ENCODE results near the gene CRNN. TPM values are rescaled to one million over a fixed set of nuclear protein-coding genes. Genes with fewer than 3 reads are reported as not detected.
A peak's percentile ranks its signal among the peaks of the same experiment; 100 is the strongest.

The CRNN gene
- total RNA-seq (2014; rRNA removed) = not detected in 2 replicates
- Bru-seq, nascent RNA = not detected
- not detected for BruChase-seq, experiment 1, labeled RNA remaining after a 6-hour chase
- BruChase-seq, experiment 2, labeled RNA remaining after a 2-hour chase = not detected
- long read RNA-seq = 0 reads

GRCh38 chr1:152413909-152414308 is at the start of gene CRNN:
Gene CRNN, minus strand, starts transcription at chr1:152414263. Its CDS starts 2,030 bp downstream, at chr1:152412233.
- TF ChIP-seq, protein P1, sequence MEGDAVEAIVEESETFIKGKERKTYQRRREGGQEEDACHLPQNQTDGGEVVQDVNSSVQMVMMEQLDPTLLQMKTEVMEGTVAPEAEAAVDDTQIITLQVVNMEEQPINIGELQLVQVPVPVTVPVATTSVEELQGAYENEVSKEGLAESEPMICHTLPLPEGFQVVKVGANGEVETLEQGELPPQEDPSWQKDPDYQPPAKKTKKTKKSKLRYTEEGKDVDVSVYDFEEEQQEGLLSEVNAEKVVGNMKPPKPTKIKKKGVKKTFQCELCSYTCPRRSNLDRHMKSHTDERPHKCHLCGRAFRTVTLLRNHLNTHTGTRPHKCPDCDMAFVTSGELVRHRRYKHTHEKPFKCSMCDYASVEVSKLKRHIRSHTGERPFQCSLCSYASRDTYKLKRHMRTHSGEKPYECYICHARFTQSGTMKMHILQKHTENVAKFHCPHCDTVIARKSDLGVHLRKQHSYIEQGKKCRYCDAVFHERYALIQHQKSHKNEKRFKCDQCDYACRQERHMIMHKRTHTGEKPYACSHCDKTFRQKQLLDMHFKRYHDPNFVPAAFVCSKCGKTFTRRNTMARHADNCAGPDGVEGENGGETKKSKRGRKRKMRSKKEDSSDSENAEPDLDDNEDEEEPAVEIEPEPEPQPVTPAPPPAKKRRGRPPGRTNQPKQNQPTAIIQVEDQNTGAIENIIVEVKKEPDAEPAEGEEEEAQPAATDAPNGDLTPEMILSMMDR (conservative IDR thresholded peaks at IDR 0.05; ENCODE audit: low read depth, low read length) = no peak
- TF ChIP-seq EZH2 (IDR thresholded peaks at IDR 0.05; ENCODE audit: low read length, unreplicated experiment) (no peak), EZH2phosphoT487 (IDR thresholded peaks at IDR 0.05; ENCODE audit: borderline replicate concordance, low read length) (no peak)
- Histone ChIP-seq H3K27ac (ENCODE audit: low read length) (no peak within 1 kb of the TSS), H3K4me1 (ENCODE audit: insufficient read depth, low read length) (no peaks in the 10 kb centered on the region), H3F3A (ENCODE audit: low read length, unreplicated experiment) (no peaks in the 10 kb centered on the region), H3K79me2 (ENCODE audit: low read length) (no peaks in the 10 kb centered on the region), H3K27me3 (ENCODE audit: low read length) (peaks cover 47% of the 10 kb centered on the region), H3K36me3 (ENCODE audit: low read depth, low read length) (no peaks in the 10 kb centered on the region), H2AFZ (ENCODE audit: low read length) (no peak within 1 kb of the TSS), H3K9me2 (replicated peaks; ENCODE audit: low read length) (no peaks in the 10 kb centered on the region), H3K4me2 (ENCODE audit: low read length) (no peak within 1 kb of the TSS), H4K20me1 (ENCODE audit: low read length) (no peaks in the 10 kb centered on the region), H3K4me3 (ENCODE audit: low read length) (no peak within 1 kb of the TSS), H3K9me3 (ENCODE audit: low read length) (no peaks in the 10 kb centered on the region), H3K9ac (ENCODE audit: low read length) (no peak within 1 kb of the TSS)
- POLR2A ChIA-PET (ENCODE audit: unreplicated experiment) = no interaction called here
- BruUV-seq (replicated peaks) = no TSS peak
- CTCF ChIA-PET = no interaction called here
- ATAC-seq (no peak), DNase-seq (no peak)
- intact Hi-C loops (cut with micrococcal nuclease) = no loop called here

- Histone ChIP-seq H4K20me1 (ENCODE audit: low read length) (no peaks in the 10 kb centered on the region), H3K36me3 (ENCODE audit: low read depth, low read length) (no peaks in the 10 kb centered on the region), H3K9me3 (ENCODE audit: low read length) (no peaks in the 10 kb centered on the region), H3K79me2 (ENCODE audit: low read length) (no peaks in the 10 kb centered on the region), H3K4me2 (ENCODE audit: low read length) (no peak overlapping the region), H3F3A (ENCODE audit: low read length, unreplicated experiment) (no peaks in the 10 kb centered on the region), H3K4me1 (ENCODE audit: insufficient read depth, low read length) (no peaks in the 10 kb centered on the region), H3K9me2 (replicated peaks; ENCODE audit: low read length) (no peaks in the 10 kb centered on the region), H3K9ac (ENCODE audit: low read length) (no peak overlapping the region), H2AFZ (ENCODE audit: low read length) (no peak overlapping the region), H3K27me3 (ENCODE audit: low read length) (peaks cover 6% of the 10 kb centered on the region; the same call in 1 of the 2 replicates), H3K4me3 (ENCODE audit: low read length) (no peak overlapping the region), H3K27ac (ENCODE audit: low read length) (no peak overlapping the region)
- DNase-seq = no peak
- intact Hi-C loops (cut with micrococcal nuclease) = no loop called here
- TF ChIP-seq, protein P1 (conservative IDR thresholded peaks at IDR 0.05; ENCODE audit: low read depth, low read length) = no peak
- TF ChIP-seq EZH2 (IDR thresholded peaks at IDR 0.05; ENCODE audit: low read length, unreplicated experiment) = no peak
- no peak for TF ChIP-seq EZH2phosphoT487 (IDR thresholded peaks at IDR 0.05; ENCODE audit: borderline replicate concordance, low read length)
- ChIA-PET CTCF (no interaction called here), POLR2A (ENCODE audit: unreplicated experiment) (no interaction called here)
- BruUV-seq (replicated peaks) = no TSS peak
- ATAC-seq = no peak
Observed at GRCh38 chr1:152462636-152463035, 48.6 kb upstream of the CRNN start.

DNA sequence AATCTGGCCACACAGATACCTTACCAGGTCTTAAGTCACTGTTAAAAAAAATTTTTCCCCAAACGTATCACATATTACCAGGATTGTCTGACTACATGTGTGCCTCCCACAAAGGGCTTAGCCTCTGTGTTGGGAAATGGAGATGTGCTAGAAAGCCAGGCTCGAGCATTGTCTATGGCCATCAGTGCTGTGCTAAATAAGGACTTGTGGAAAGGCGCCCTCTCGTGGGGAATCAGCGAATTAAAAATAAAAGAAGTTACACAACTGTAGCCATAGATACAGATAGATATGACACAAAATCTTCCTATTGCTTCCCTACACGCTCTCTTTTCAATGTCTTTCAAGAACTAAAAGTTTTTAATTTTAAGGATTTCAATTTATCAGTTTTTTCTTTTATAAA is 47.5 kb upstream of the CRNN start:
- ATAC-seq (peak; percentile 76), DNase-seq (peak; percentile 78)
- no TSS peak for BruUV-seq (replicated peaks)
- Histone ChIP-seq H2AFZ (ENCODE audit: low read length) (no peak overlapping the region), H3K36me3 (ENCODE audit: low read depth, low read length) (no peaks in the 10 kb centered on the region), H3K4me2 (ENCODE audit: low read length) (no peak overlapping the region), H3K79me2 (ENCODE audit: low read length) (no peaks in the 10 kb centered on the region), H3K4me1 (ENCODE audit: insufficient read depth, low read length) (no peaks in the 10 kb centered on the region), H3K27me3 (ENCODE audit: low read length) (no peaks in the 10 kb centered on the region), H3K4me3 (ENCODE audit: low read length) (no peak overlapping the region), H3K27ac (ENCODE audit: low read length) (no peak overlapping the region), H3K9ac (ENCODE audit: low read length) (no peak overlapping the region), H3K9me3 (ENCODE audit: low read length) (no peaks in the 10 kb centered on the region), H4K20me1 (ENCODE audit: low read length) (no peaks in the 10 kb centered on the region), H3F3A (ENCODE audit: low read length, unreplicated experiment) (no peaks in the 10 kb centered on the region), H3K9me2 (replicated peaks; ENCODE audit: low read length) (no peaks in the 10 kb centered on the region)
- POLR2A ChIA-PET (ENCODE audit: unreplicated experiment) = no interaction called here
- intact Hi-C loops (cut with micrococcal nuclease) = no loop called here
- CTCF ChIA-PET = no interaction called here
- no peak for TF ChIP-seq EZH2 (IDR thresholded peaks at IDR 0.05; ENCODE audit: low read length, unreplicated experiment)
- TF ChIP-seq, protein P1 (conservative IDR thresholded peaks at IDR 0.05; ENCODE audit: low read depth, low read length) = peak; percentile 69
